H54 (cell line): ENCODE measurements around the gene ARHGDIB.

Experiments used
- DNase-seq: peaks from one replicate; pipeline ENCODE4 v3.0.0; 2011; ENCODE audit warnings: low spot score, mixed read lengths; ENCODE audit not compliant: insufficient read length
- FAIRE-seq: peaks from 3 replicates; lab custom pipeline; 2011; peaks lifted over from hg19 to GRCh38; lab: Jason Lieb, UNC
- POLR2A ChIP-seq: IDR thresholded peaks from 2 replicates; pipeline ENCODE4 v1.6.1; 2011; ENCODE audit warnings: low read depth, mild to moderate bottlenecking, low read length

ARHGDIB gene

GRCh38 chr12:14956024-14956891 is 5.1 kb downstream of the ARHGDIB start:
- FAIRE-seq (no peak), DNase-seq (no peak)
- TF ChIP-seq POLR2A: no peak

- no peak for FAIRE-seq
- no peak for TF ChIP-seq POLR2A
- no peak for DNase-seq
These were observed 7.1 kb downstream of the ARHGDIB start for GRCh38 chr12:14954269-14954668.

GRCh38 chr12:14953752-14954151 is 7.6 kb downstream of the ARHGDIB start:
- TF ChIP-seq POLR2A: no peak
- FAIRE-seq (no peak), DNase-seq (no peak)

GRCh38 chr12:14952299-14952921 is 9.0 kb downstream of the ARHGDIB start:
- TF ChIP-seq POLR2A: no peak
- peak; percentile 47 for DNase-seq
- peak; percentile 95 for FAIRE-seq

GRCh38 chr12:14951851-14952250 is 9.6 kb downstream of the ARHGDIB start:
- DNase-seq (no peak), FAIRE-seq (no peak)
- no peak for TF ChIP-seq POLR2A

- DNase-seq: no peak
- TF ChIP-seq POLR2A: no peak
- FAIRE-seq: no peak
These were observed 10.2 kb downstream of the ARHGDIB start for GRCh38 chr12:14950982-14951746.

- TF ChIP-seq POLR2A: no peak
- DNase-seq: no peak
- FAIRE-seq: no peak
These were observed 11.0 kb downstream of the ARHGDIB start for GRCh38 chr12:14950421-14950820.

- TF ChIP-seq POLR2A: no peak
- DNase-seq: no peak
- no peak for FAIRE-seq
These were observed 11.8 kb downstream of the ARHGDIB start for GRCh38 chr12:14949631-14950030.

- DNase-seq (no peak), FAIRE-seq (no peak)
- no peak for TF ChIP-seq POLR2A
These were observed 12.7 kb downstream of the ARHGDIB start for GRCh38 chr12:14948672-14949071.

GRCh38 chr12:14946861-14947260 is 14.5 kb downstream of the ARHGDIB start:
- no peak for TF ChIP-seq POLR2A
- DNase-seq (no peak), FAIRE-seq (no peak)

GRCh38 chr12:14946162-14946561 is 15.2 kb downstream of the ARHGDIB start:
- FAIRE-seq: no peak

GRCh38 chr12:14942196-14942931 is 19.0 kb downstream of the ARHGDIB start:
- DNase-seq (no peak), FAIRE-seq (no peak)
- TF ChIP-seq POLR2A: no peak

More at GRCh38 chr12:14946162-14946561, 15.2 kb downstream of the ARHGDIB start:
- TF ChIP-seq POLR2A: no peak
- DNase-seq: no peak

- FAIRE-seq (no peak), DNase-seq (no peak)
- no peak for TF ChIP-seq POLR2A
These were observed 20.0 kb downstream of the ARHGDIB start for GRCh38 chr12:14941369-14941768.
